OCI-LY7 (cell line): ENCODE results near the gene RPRD1A. TPM values are rescaled to one million over a fixed set of nuclear protein-coding genes. Genes with fewer than 3 reads are reported as not detected.

Source experiments
- BruUV-seq: library from RNA; stranded (reverse); fragments of 400-500 nt; replicated peaks from 2 replicates; lab custom pipeline; 2021; lab: Mats Ljungman, UMichigan
- CTCF ChIA-PET: fragments of 300-600 bp; sonication (Branson Sonifier 250); formaldehyde crosslinking; loops from one replicate; lab custom pipeline; 2022; ENCODE audit warnings: antibody characterized with exemption; ENCODE audit not compliant: unreplicated experiment; lab: Charles Lee
- POLR2A ChIA-PET: fragments of 300-600 bp; sonication (Branson Sonifier 250); formaldehyde crosslinking; loops from one replicate; lab custom pipeline; 2022; ENCODE audit warnings: antibody characterized with exemption; lab: Charles Lee
- DNase-seq: peaks from one replicate; pipeline ENCODE4 v3.0.0-alpha.2; 2015; ENCODE audit warnings: low spot score
- H2AFZ ChIP-seq: fragments of 200-600 bp; sonication (generic), shearing (Covaris generic); 2 replicates; pipeline ENCODE4 v1.6.1; 2014; ENCODE audit warnings: mild to moderate bottlenecking, antibody characterized with exemption, low read length, moderate library complexity
- H3K27ac ChIP-seq: fragments of 200-600 bp; sonication (generic); 2 replicates; pipeline ENCODE4 v1.5.1; 2014; ENCODE audit warnings: mixed run types, low read depth, mild to moderate bottlenecking, moderate library complexity, low read length, inconsistent platforms; ENCODE audit not compliant: poor library complexity, severe bottlenecking
- H3K36me3 ChIP-seq: fragments of 200-600 bp; sonication (generic); 2 replicates; pipeline ENCODE4 v1.6.1; 2014; ENCODE audit warnings: mild to moderate bottlenecking, antibody characterized with exemption, low read length, moderate library complexity, mixed read lengths; ENCODE audit not compliant: insufficient read depth
- H3K4me1 ChIP-seq: fragments of 200-600 bp; sonication (generic); 2 replicates; pipeline ENCODE4 v1.5.1; 2014; ENCODE audit warnings: mild to moderate bottlenecking, low read length; ENCODE audit not compliant: insufficient read depth, poor library complexity, severe bottlenecking
- H3K4me2 ChIP-seq: fragments of 200-600 bp; sonication (generic); 2 replicates; pipeline ENCODE4 v1.6.1; 2014; ENCODE audit warnings: mild to moderate bottlenecking, low read length
- H3K4me3 ChIP-seq: fragments of 200-600 bp; sonication (generic); 2 replicates; pipeline ENCODE4 v1.5.1; 2014; ENCODE audit warnings: mild to moderate bottlenecking, low read depth, low read length; ENCODE audit not compliant: poor library complexity, severe bottlenecking
- H3K79me2 ChIP-seq: fragments of 200-600 bp; sonication (generic); 2 replicates; pipeline ENCODE4 v1.6.1; 2016; ENCODE audit warnings: low read depth, mild to moderate bottlenecking, low read length, moderate library complexity, mixed read lengths; ENCODE audit not compliant: insufficient read depth
- H3K9me2 ChIP-seq: fragments of 200-600 bp; sonication (generic); 2 replicates; pipeline ENCODE4 v1.6.1; 2016; ENCODE audit warnings: mild to moderate bottlenecking, low read length, mixed read lengths; ENCODE audit not compliant: insufficient read depth
- H3K9me3 ChIP-seq: fragments of 200-600 bp; sonication (generic); 2 replicates; pipeline ENCODE4 v1.6.1; 2014; ENCODE audit warnings: mild to moderate bottlenecking, mixed run types, low read length, mixed read lengths
- H4K20me1 ChIP-seq: fragments of 200-600 bp; sonication (generic); 2 replicates; pipeline ENCODE4 v1.6.1; 2014; ENCODE audit warnings: mild to moderate bottlenecking, antibody characterized with exemption, low read length, moderate library complexity, mixed read lengths; ENCODE audit not compliant: insufficient read depth
- CTCF ChIP-seq: fragments of 200-600 bp; sonication (generic); conservative IDR thresholded peaks from 2 replicates; pipeline ENCODE4 v1.5.1; 2014; ENCODE audit warnings: mild to moderate bottlenecking, antibody characterized with exemption, low read length, moderate library complexity, mixed read lengths
- EZH2phosphoT487 ChIP-seq: fragments of 200-600 bp; sonication (generic); IDR thresholded peaks from 2 replicates; pipeline ENCODE4 v1.6.1; 2018; ENCODE audit warnings: low read depth, borderline replicate concordance, mild to moderate bottlenecking, mixed run types, antibody characterized with exemption, low read length, moderate library complexity, mixed read lengths
- intact Hi-C: fragments of 100-400 bp; cut with micrococcal nuclease; formaldehyde crosslinking; loops from one replicate; pipeline ENCODE4 v1.10.0; 2022; ENCODE audit not compliant: unreplicated experiment
- total RNA-seq, 2 experiments: library from RNA; depleted of rRNA in 1 of 2; stranded (reverse); fragments of >200 nt in 1 of 2; shearing (Covaris generic) in 1 of 2; gene quantifications; 2 replicates each; pipeline ENCODE4 v1.2.3, GENCODE V29; 2014 to 2022

RPRD1A gene
- total RNA-seq, 2 experiments from 2014 or later: 37.9 to 45.4 TPM

DNA sequence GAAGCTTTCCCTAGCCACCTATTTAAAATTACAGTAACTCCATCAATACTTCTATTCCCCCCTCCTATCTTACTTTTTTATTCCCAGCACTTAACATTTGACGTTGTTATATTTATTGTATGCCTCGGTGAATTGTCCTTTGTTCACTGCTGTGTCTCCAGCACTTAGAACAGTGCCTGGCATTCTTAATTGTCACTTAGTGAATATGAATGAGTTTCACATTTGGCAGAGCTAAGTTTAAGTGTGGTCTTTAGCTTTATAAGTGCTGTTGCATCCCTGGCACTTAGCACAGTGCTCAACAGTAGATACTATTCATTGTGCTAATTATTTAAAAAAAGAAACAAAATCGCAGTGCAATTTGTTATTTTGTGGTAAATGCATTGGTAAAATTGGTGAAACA is 93.2 kb downstream of the RPRD1A start:
- CTCF ChIA-PET: no interaction called here
- POLR2A ChIA-PET: interaction anchor here (1.1 kb wide), 1 partner anchor 32 kb away, joined by 3 read pairs; no protein-coding TSS in a partner anchor
- Histone ChIP-seq H3K4me1 (peaks cover 14% of the 10 kb centered on the region), H3K4me3 (no peak overlapping the region), H3K4me2 (peak overlapping the region; percentile 86; the same call in 1 of the 2 replicates), H3K79me2 (peaks cover 13% of the 10 kb centered on the region; the same call in 1 of the 2 replicates), H3K9me3 (no peaks in the 10 kb centered on the region), H3K9me2 (no peaks in the 10 kb centered on the region), H3K36me3 (peaks cover 40% of the 10 kb centered on the region), H2AFZ (no peak overlapping the region), H3K27ac (no peak overlapping the region), H4K20me1 (no peaks in the 10 kb centered on the region)
- TF ChIP-seq CTCF (no peak), EZH2phosphoT487 (no peak)
- no TSS peak for BruUV-seq
- intact Hi-C loops: loop anchor here (10.0 kb wide), 2 partner anchors 389 to 999 kb away; partner anchors contain the start of gene GALNT1
- DNase-seq: no peak

GRCh38 chr18:35973650-35974049 is 93.7 kb downstream of the RPRD1A start:
- no peaks in the 10 kb centered on the region for H3K9me2 ChIP-seq
- no peak for DNase-seq
- peaks cover 35% of the 10 kb centered on the region for H3K36me3 ChIP-seq
- intact Hi-C loops: loop anchor here (10.0 kb wide), 2 partner anchors 389 to 999 kb away; partner anchors contain the start of gene GALNT1
- peak overlapping the region; percentile 96 for H3K4me3 ChIP-seq
- no peaks in the 10 kb centered on the region for H4K20me1 ChIP-seq
- peak overlapping the region; percentile 86 for H3K4me2 ChIP-seq
- peaks cover 14% of the 10 kb centered on the region for H3K4me1 ChIP-seq
- POLR2A ChIA-PET: interaction anchor here (1.1 kb wide), 1 partner anchor 32 kb away, joined by 3 read pairs; no protein-coding TSS in a partner anchor
- no TSS peak for BruUV-seq
- no peaks in the 10 kb centered on the region for H3K9me3 ChIP-seq
- CTCF ChIA-PET: no interaction called here
- TF ChIP-seq EZH2phosphoT487 (no peak), CTCF (no peak)
- no peak overlapping the region for H3K27ac ChIP-seq
- H2AFZ ChIP-seq: no peak overlapping the region
- H3K79me2 ChIP-seq: peaks cover 13% of the 10 kb centered on the region; the same call in 1 of the 2 replicates
